A673 (cell line): ENCODE data around the gene JCAD.

ENCODE experiments used
- EZH2 ChIP-seq: fragments of 200-600 bp; sonication (generic); IDR thresholded peaks from 2 replicates; pipeline ENCODE4 v1.6.1; 2017; ENCODE audit warnings: borderline replicate concordance, low read depth, mild to moderate bottlenecking, mixed read lengths, antibody characterized with exemption, low read length; ENCODE audit not compliant: poor library complexity, severe bottlenecking
- TF ChIP-seq, protein P1 (sequence below): fragments of 300-800, 200-600 bp; sonication (generic); conservative IDR thresholded peaks from 2 replicates; pipeline ENCODE4 v1.5.1; 2017; ENCODE audit warnings: low read depth, mild to moderate bottlenecking, antibody characterized with exemption, low read length, moderate library complexity, mixed read lengths

DNA sequence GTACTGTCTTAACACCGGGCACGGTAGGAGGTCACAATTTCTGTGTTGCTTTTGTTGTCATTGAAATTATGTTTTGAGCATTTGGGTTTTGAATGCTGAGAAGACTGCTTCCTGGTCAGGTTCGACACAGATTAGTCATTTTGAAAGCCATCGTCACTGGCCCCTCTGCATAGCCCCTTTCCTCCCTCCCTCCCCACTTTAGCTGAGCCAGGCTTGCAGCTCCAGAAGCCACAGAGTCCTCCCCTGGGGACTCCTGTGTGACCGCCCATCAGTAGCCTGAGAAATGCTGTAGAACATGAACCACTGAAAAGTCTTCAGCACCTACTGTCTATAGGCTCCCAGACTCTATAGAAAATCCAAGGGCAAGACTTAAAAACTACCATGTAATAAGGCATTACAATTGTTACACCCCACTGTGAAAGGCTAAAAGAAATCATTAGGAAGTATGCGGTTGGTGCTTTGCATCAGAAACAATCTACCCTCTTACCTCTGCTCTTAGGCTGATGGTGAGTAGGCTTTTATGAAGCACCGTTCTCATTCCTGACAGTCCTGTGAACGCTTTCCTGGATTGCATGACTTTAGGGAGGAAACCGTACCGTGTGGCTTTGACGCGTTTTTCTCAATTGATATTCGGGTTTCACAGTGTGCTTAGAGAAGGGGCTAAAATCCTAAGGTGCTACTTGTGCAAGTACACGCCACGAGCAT, 24.8 kb downstream of the JCAD start:
- TF ChIP-seq, protein P1, sequence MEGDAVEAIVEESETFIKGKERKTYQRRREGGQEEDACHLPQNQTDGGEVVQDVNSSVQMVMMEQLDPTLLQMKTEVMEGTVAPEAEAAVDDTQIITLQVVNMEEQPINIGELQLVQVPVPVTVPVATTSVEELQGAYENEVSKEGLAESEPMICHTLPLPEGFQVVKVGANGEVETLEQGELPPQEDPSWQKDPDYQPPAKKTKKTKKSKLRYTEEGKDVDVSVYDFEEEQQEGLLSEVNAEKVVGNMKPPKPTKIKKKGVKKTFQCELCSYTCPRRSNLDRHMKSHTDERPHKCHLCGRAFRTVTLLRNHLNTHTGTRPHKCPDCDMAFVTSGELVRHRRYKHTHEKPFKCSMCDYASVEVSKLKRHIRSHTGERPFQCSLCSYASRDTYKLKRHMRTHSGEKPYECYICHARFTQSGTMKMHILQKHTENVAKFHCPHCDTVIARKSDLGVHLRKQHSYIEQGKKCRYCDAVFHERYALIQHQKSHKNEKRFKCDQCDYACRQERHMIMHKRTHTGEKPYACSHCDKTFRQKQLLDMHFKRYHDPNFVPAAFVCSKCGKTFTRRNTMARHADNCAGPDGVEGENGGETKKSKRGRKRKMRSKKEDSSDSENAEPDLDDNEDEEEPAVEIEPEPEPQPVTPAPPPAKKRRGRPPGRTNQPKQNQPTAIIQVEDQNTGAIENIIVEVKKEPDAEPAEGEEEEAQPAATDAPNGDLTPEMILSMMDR: no peak
- TF ChIP-seq EZH2: no peak
